GM13976 (cell line): ENCODE results near the gene RNF126.

ENCODE experiments used
- DNase-seq: peaks from one replicate; pipeline ENCODE4 v3.0.0; 2012; ENCODE audit warnings: low spot score
- CTCF ChIP-seq: IDR thresholded peaks from 2 replicates; pipeline ENCODE4 v1.5.1; 2012; ENCODE audit warnings: borderline replicate concordance, mild to moderate bottlenecking; ENCODE audit not compliant: insufficient read depth; ENCODE audit errors: extremely low read depth, missing control alignments, control extremely low read depth
- in situ Hi-C: fragments of 300-500 bp; cut with MboI; formaldehyde crosslinking; loops from one replicate; pipeline ENCODE4 v1.12.0; 2022; ENCODE audit warnings: low sequenced_read_pairs, mixed read lengths, inconsistent platforms; ENCODE audit not compliant: unreplicated experiment

The RNF126 gene

DNA sequence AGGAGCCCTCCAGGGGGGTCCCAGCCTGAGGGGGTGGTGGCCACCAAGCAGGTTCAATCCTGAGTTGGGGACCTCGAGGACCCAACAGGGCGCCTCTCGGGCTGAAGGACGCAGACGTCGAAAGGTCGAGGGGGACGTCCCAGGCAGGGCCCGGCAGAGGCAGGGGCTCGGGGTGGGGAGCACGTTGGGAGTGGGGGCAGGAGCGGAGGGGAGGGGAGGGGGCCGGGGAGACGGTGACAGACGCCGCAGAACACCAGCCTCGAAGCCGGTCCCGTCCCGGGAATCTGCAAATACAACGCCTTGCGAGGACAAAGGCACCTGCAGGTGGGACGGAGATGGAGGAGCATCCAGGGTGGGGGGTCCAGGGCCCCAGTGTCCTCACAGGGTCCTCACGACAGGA is 19.3 kb downstream of the RNF126 start:
- no peak for DNase-seq
- TF ChIP-seq CTCF = no peak
- in situ Hi-C loops = no loop called here

- in situ Hi-C loops = no loop called here
- TF ChIP-seq CTCF = no peak
- no peak for DNase-seq
These were observed 20.0 kb downstream of the RNF126 start for GRCh38 chr19:642767-643727.

DNA sequence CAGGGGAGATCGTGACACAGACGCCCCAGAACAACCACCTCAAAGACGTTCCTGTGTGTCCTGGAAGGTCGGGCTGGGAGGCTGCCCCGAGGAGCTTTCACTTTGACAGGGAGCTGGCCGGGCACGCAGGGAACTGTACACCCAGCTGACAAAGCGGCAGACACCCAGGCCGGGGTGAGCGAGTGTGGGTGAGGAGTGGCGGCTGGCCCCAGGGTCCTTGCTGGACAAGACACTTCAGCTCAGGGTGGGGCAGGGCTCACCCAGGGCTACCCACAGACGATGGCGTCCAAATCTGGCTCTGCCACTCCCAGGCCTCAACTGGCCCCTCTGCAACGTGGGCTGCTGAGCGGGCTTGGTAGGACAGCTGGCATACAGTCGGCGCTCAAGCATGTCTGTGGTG is 21.3 kb downstream of the RNF126 start:
- no peak for DNase-seq
- in situ Hi-C loops = no loop called here
- TF ChIP-seq CTCF = no peak

DNA sequence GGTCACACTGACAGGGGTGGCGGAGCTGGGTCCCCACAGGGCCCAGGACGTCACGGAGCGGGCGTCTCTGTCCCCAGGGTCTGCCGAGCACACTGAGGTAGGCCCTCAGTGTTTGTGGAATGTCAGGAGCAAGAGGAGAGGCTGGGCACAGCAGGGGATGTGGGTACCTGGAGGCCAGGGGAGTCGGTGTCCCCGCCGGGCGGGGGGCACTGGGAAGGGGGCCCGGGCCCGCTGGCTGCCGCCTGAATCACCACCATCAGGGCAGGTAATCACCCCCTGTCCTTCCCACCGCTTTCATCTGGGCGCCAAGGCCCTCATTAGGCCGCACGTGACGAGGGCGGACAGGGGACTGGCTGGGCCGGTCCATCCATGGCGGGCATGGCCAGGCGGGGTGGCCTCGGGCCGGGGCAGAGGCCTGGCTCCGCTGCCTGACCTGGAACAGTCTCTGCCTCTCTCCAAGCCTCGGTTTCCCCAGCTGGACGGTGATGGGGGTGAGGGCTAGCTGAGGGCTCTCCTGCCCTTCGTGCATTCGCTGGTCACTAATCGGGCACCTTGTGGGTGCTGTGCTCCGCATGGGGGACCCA is 22.3 kb downstream of the RNF126 start:
- in situ Hi-C loops = no loop called here
- no peak for DNase-seq
- no peak for TF ChIP-seq CTCF

- in situ Hi-C loops = no loop called here
- DNase-seq = no peak
- no peak for TF ChIP-seq CTCF
These were observed 22.9 kb downstream of the RNF126 start for GRCh38 chr19:640161-640558.

DNA sequence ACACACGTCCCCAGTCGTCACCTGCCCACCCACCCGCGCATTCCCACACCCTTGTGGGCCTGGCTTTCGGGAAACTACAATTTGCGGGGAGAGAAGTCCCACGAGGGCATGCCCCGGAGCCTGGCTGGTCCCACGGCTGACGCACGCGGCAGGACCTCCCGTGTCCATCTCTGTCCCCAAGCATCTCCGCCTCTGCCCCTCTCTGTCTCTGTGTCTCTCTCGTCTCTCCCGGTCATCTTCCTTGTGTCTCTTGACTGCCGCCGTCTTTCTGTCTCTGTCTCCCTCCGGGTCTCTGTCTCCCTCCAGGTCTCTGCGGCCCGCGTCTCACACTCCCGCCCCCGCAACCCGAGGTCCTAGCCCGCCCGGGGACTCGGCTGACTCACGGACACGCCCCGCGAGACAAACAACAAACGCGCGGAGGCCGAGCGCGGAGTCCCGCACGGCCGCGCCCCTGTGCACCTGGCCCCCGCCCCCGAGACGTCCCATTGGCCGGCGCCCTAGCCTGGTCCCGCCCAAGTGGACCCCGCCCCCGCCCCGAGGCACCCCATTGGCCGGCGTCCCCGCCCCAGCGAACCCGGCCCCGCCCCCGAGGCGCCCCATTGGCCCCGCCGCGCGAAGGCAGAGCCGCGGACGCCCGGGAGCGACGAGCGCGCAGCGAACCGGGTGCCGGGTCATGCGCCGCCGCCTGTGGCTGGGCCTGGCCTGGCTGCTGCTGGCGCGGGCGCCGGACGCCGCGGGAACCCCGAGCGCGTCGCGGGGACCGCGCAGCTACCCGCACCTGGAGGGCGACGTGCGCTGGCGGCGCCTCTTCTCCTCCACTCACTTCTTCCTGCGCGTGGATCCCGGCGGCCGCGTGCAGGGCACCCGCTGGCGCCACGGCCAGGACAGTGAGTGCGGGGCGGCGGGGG is 23.5 kb downstream of the RNF126 start, which contains the start of gene FGF22:
Gene FGF22, plus strand, starts transcription at position 627 of the 908 bp plus-strand sequence. Its CDS starts 47 bp downstream, at position 674.
- peak; percentile 98 for DNase-seq
- in situ Hi-C loops = no loop called here
- no peak for TF ChIP-seq CTCF
